Peyer's patch (tissue), 4 donors: ENCODE data around the gene SLC44A5.

ENCODE experiments used
- CTCF ChIP-seq, 6 experiments: fragments of 450-650 bp in 4 of 6; fragments of 200-600 bp in 2 of 6; sonication (generic) in 1 of 6; IDR thresholded peaks; one replicate each; pipeline ENCODE4 v1.5.1; 2017 to 2019; ENCODE audit warnings: antibody characterized with exemption in 6 of 6, mild to moderate bottlenecking in 3 of 6, moderate library complexity in 1 of 6
- POLR2A ChIP-seq, 2 donors: fragments of 450-650 bp; IDR thresholded peaks; one replicate each; pipeline ENCODE4 v1.5.1; 2017; ENCODE audit warnings: antibody characterized with exemption in 2 of 2, mild to moderate bottlenecking in 2 of 2, moderate library complexity in 2 of 2

GRCh38 chr1:75528001-75528400 lies 82.9 kb downstream of the SLC44A5 start:
- TF ChIP-seq CTCF (IDR thresholded peaks at IDR 0.05) (no peak), POLR2A (IDR thresholded peaks at IDR 0.05) (no peak)
